Neural cell (in vitro differentiated cells): Measurements from ENCODE around the gene YWHAH. TPM values are rescaled to one million over a fixed set of nuclear protein-coding genes. Genes with fewer than 3 reads are reported as not detected.
A peak's percentile ranks its signal among the peaks of the same experiment; 100 is the strongest.

Source experiments
- H2AFZ ChIP-seq: fragments of 200-600, 300-800 bp; sonication (generic), shearing (Covaris generic); 2 replicates; pipeline ENCODE4 v1.6.0; 2014; ENCODE audit warnings: low read depth, mild to moderate bottlenecking, antibody characterized with exemption, low read length, moderate library complexity
- H3F3A ChIP-seq: fragments of 200-600 bp; shearing (Covaris generic); 2 replicates; pipeline ENCODE4 v1.6.1; 2016; ENCODE audit warnings: mild to moderate bottlenecking, moderate library complexity, mixed read lengths, antibody characterized with exemption, low read length; ENCODE audit not compliant: insufficient read depth, poor library complexity, severe bottlenecking
- H3K27ac ChIP-seq: fragments of 200-600, 300-800 bp; sonication (generic), shearing (Covaris generic); 2 replicates; pipeline ENCODE4 v1.5.1; 2014; ENCODE audit warnings: mild to moderate bottlenecking, low read length, moderate library complexity
- H3K27me3 ChIP-seq: fragments of 300-800, 200-600 bp; sonication (generic), shearing (Covaris generic); 2 replicates; pipeline ENCODE4 v1.6.0; 2014; ENCODE audit warnings: mild to moderate bottlenecking, low read depth, low read length, moderate library complexity; ENCODE audit not compliant: insufficient read depth
- H3K36me3 ChIP-seq: fragments of 300-800, 200-600 bp; sonication (generic), shearing (Covaris generic); 2 replicates; pipeline ENCODE4 v1.5.1; 2014; ENCODE audit warnings: mild to moderate bottlenecking, antibody characterized with exemption, low read length, moderate library complexity; ENCODE audit not compliant: insufficient read depth
- H3K4me2 ChIP-seq: fragments of 300-800, 200-600 bp; sonication (generic), shearing (Covaris generic); 2 replicates; pipeline ENCODE4 v1.6.0; 2014; ENCODE audit warnings: mild to moderate bottlenecking, low read length
- H3K4me3 ChIP-seq: fragments of 300-800, 200-600 bp; sonication (generic), shearing (Covaris generic); 2 replicates; pipeline ENCODE4 v1.5.1; 2014; ENCODE audit warnings: mild to moderate bottlenecking, low read length, moderate library complexity
- H3K79me2 ChIP-seq: fragments of 200-600 bp; shearing (Covaris generic); replicated peaks from 2 replicates; pipeline ENCODE4 v1.6.0; 2014; ENCODE audit warnings: mild to moderate bottlenecking, low read length, moderate library complexity; ENCODE audit not compliant: insufficient read depth
- H3K9ac ChIP-seq: fragments of 300-800, 200-600 bp; sonication (generic), shearing (Covaris generic); 2 replicates; pipeline ENCODE4 v1.6.1; 2016; ENCODE audit warnings: mild to moderate bottlenecking, low read length, mixed read lengths
- H3K9me2 ChIP-seq: fragments of 200-600 bp; shearing (Covaris generic); 2 replicates; pipeline ENCODE4 v1.6.1; 2016; ENCODE audit warnings: mild to moderate bottlenecking, low read length, mixed read lengths; ENCODE audit not compliant: insufficient read depth
- H3K9me3 ChIP-seq: fragments of 200-600, 300-800 bp; sonication (generic), shearing (Covaris generic); 2 replicates; pipeline ENCODE4 v1.6.1; 2016; ENCODE audit warnings: mild to moderate bottlenecking, mixed run types, low read length, moderate library complexity, mixed read lengths
- H4K20me1 ChIP-seq: fragments of 200-600 bp; shearing (Covaris generic); 2 replicates; pipeline ENCODE4 v1.6.1; 2016; ENCODE audit warnings: mild to moderate bottlenecking, mixed run types; ENCODE audit not compliant: insufficient read depth
- CTCF ChIP-seq: fragments of 450-650 bp; IDR thresholded peaks from 2 replicates; pipeline ENCODE4 v1.5.1; 2014; ENCODE audit warnings: antibody characterized with exemption, mild to moderate bottlenecking, moderate library complexity; ENCODE audit not compliant: poor library complexity, severe bottlenecking
- EP300 ChIP-seq: fragments of 450-650 bp; conservative IDR thresholded peaks from 2 replicates; pipeline ENCODE4 v1.6.1; 2014; ENCODE audit warnings: antibody characterized with exemption, mild to moderate bottlenecking, moderate library complexity; ENCODE audit not compliant: poor library complexity, severe bottlenecking
- EZH2 ChIP-seq: fragments of 200-600, 300-800 bp; shearing (Covaris generic), sonication (generic); IDR thresholded peaks from 2 replicates; pipeline ENCODE4 v1.6.1; 2014; ENCODE audit warnings: antibody characterized with exemption, low read length, borderline replicate concordance, mild to moderate bottlenecking; ENCODE audit not compliant: insufficient read depth, poor library complexity, severe bottlenecking
- MXI1 ChIP-seq: fragments of 450-650 bp; conservative IDR thresholded peaks from 2 replicates; pipeline ENCODE4 v1.6.1; 2014; ENCODE audit warnings: antibody characterized with exemption, mild to moderate bottlenecking; ENCODE audit not compliant: poor library complexity, severe bottlenecking
- POLR2AphosphoS5 ChIP-seq: IDR thresholded peaks from 2 replicates; pipeline ENCODE4 v1.6.1; 2012
- RAD21 ChIP-seq: fragments of 450-650 bp; conservative IDR thresholded peaks from 2 replicates; pipeline ENCODE4 v1.6.1; 2014; ENCODE audit warnings: antibody characterized with exemption, mild to moderate bottlenecking, moderate library complexity
- REST ChIP-seq: IDR thresholded peaks from 2 replicates; pipeline ENCODE4 v1.6.1; 2012; ENCODE audit warnings: borderline replicate concordance
- SMC3 ChIP-seq: fragments of 450-650 bp; conservative IDR thresholded peaks from 2 replicates; pipeline ENCODE4 v1.6.1; 2014; ENCODE audit warnings: antibody characterized with exemption, mild to moderate bottlenecking, moderate library complexity; ENCODE audit not compliant: poor library complexity
- TAF1 ChIP-seq: IDR thresholded peaks from 2 replicates; pipeline ENCODE4 v1.6.1; 2012; ENCODE audit warnings: low read depth
- polyA plus RNA-seq: library from polyadenylated mRNA; depleted of rRNA; stranded (reverse); fragments of >200 nt; gene quantifications from 2 replicates; pipeline ENCODE4 v1.2.3, GENCODE V29; 2014

The YWHAH gene
- polyA plus RNA-seq, 1 donor from 2014 or later, result 300 TPM

DNA sequence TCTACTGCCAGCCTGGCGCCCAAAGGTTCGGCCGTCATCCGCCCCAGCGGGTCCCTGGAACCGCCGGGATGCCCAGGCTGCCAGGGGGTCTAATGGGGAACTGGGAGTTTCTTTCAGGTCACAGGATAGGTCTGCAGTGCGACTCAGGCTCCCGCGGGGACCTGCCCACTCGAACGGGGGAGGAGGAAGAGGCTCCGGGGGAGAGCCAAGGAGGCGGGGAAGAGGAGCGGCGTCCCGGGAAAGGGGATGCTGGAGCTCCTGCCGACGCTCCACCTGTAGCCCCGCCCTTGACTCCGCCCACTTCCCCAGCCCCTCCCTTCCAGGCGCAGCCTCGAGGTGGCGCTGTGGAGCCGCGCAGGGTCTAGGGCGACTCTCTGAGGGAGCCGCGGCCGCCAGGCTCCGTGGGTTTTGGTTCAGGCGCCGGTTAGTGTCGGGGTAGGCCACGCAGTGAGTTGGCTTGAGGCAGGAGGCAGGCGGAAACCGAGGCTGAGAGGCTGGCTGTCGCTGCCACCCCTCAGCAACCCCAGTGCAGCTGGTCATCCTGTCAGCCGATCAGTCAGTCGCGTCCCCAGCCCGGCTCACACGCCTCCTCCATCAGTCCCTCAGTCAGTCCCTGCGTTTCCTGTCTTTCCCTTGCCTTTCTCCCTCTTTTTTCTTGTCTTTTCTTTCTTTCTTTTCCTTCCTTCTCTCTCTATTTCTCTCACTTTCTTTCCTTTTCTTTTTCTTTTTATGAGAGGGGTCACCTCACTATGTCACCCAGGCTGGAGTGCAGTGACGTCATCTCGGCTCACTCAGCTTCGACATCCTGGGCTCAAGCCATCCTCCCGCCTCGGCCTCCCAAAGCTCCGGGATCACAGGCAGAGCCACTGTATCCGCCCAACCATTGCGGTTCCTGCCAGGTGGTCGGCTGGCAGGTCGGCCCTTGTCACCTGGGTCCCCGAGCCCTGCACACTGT lies 26.4 kb downstream of the YWHAH start:
- Histone ChIP-seq H3K4me3 (peak overlapping the region; percentile 96), H3K27ac (peak overlapping the region; percentile 34), H4K20me1 (no peaks in the 10 kb centered on the region), H3F3A (no peaks in the 10 kb centered on the region), H2AFZ (peak overlapping the region; percentile 82), H3K9me3 (no peaks in the 10 kb centered on the region), H3K9ac (peak overlapping the region; percentile 80), H3K79me2 (no peaks in the 10 kb centered on the region), H3K4me2 (peak overlapping the region; percentile 99), H3K36me3 (no peaks in the 10 kb centered on the region), H3K9me2 (no peaks in the 10 kb centered on the region), H3K27me3 (no peaks in the 10 kb centered on the region)
- TF ChIP-seq EP300 (no peak), TAF1 (no peak), POLR2AphosphoS5 (peak; percentile 50), MXI1 (peak; percentile 70), CTCF (peak; percentile 89), SMC3 (peak; percentile 79), RAD21 (peak; percentile 78), REST (no peak), EZH2 (no peak)

DNA sequence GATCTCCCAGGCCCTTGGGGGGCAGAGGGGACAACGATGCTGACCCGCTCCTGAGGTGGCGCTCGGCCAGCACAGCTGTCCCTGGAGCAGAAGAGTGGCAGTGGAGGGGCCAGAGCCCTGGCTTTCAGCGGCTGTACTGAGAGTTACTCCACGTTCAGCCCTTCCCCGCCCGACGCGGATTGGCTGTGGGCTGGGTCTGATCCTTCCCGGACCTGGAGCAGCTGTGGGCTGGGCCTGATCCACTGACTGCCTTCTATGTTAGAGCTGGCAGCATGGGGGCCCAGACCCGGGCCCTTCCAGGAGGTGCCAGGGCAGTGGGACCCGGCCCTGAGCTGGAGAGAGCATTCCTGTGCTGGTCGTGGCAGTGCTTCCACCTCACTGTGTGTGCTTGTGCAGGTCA lies 27.8 kb downstream of the YWHAH start:
- H3K4me2 ChIP-seq, result no peak overlapping the region
- no peaks in the 10 kb centered on the region for H3K9me2 ChIP-seq
- H4K20me1 ChIP-seq, result no peaks in the 10 kb centered on the region
- H3K79me2 ChIP-seq, result no peaks in the 10 kb centered on the region
- H3K9ac ChIP-seq, result no peak overlapping the region
- no peaks in the 10 kb centered on the region for H3F3A ChIP-seq
- H3K36me3 ChIP-seq, result no peaks in the 10 kb centered on the region
- no peaks in the 10 kb centered on the region for H3K27me3 ChIP-seq
- H3K27ac ChIP-seq, result no peak overlapping the region
- no peaks in the 10 kb centered on the region for H3K9me3 ChIP-seq
- no peak overlapping the region for H3K4me3 ChIP-seq
- TF ChIP-seq MXI1 (no peak), CTCF (no peak), POLR2AphosphoS5 (no peak), REST (no peak), EZH2 (no peak), TAF1 (no peak), SMC3 (no peak), EP300 (no peak), RAD21 (no peak)
- H2AFZ ChIP-seq, result no peak overlapping the region
